HUES48 (cell line): ENCODE results near the gene ANKRD40.
"Not testable (repeated sequence)": the region's sequence is repeated elsewhere in the genome, so short reads cannot be mapped to it uniquely, and the experiment has no call there.

Experiments used
- H3K27ac ChIP-seq: one replicate; pipeline ENCODE4 v1.7.0; 2013; ENCODE audit warnings: low read depth, low read length, inconsistent platforms
- H3K27me3 ChIP-seq: 2 replicates; pipeline ENCODE4 v1.6.1; 2013; ENCODE audit warnings: mild to moderate bottlenecking, low read length; ENCODE audit not compliant: control insufficient read depth, insufficient read depth
- H3K36me3 ChIP-seq: 2 replicates; pipeline ENCODE4 v1.6.1; 2013; ENCODE audit warnings: low read length; ENCODE audit not compliant: control insufficient read depth, insufficient read depth
- H3K4me1 ChIP-seq: 2 replicates; pipeline ENCODE4 v1.6.1; 2013; ENCODE audit warnings: mild to moderate bottlenecking, low read length; ENCODE audit not compliant: control insufficient read depth, insufficient read depth
- H3K4me3 ChIP-seq: 2 replicates; pipeline ENCODE4 v1.5.1; 2013; ENCODE audit warnings: mild to moderate bottlenecking, low read depth, low read length
- H3K9ac ChIP-seq: 2 replicates; pipeline ENCODE4 v1.6.1; 2013; ENCODE audit warnings: mild to moderate bottlenecking, low read depth, low read length, moderate library complexity
- H3K9me3 ChIP-seq: 2 replicates; pipeline ENCODE4 v1.6.1; 2013; ENCODE audit warnings: low read length; ENCODE audit not compliant: control insufficient read depth, insufficient read depth

Gene ANKRD40

GRCh38 chr17:50725769-50726655 is 18.3 kb upstream of the ANKRD40 start:
- no peaks in the 10 kb centered on the region for H3K9me3 ChIP-seq
- H3K27me3 ChIP-seq, result no peaks in the 10 kb centered on the region
- peaks cover 17% of the 10 kb centered on the region for H3K4me1 ChIP-seq
- H3K4me3 ChIP-seq, result no peak overlapping the region
- peaks cover 8% of the 10 kb centered on the region; the same call in 1 of the 2 replicates for H3K36me3 ChIP-seq
- H3K27ac ChIP-seq, result no peak overlapping the region
- H3K9ac ChIP-seq, result no peak overlapping the region

- not testable (repeated sequence) for H3K27me3 ChIP-seq, H3K9me3 ChIP-seq, H3K9ac ChIP-seq, H3K36me3 ChIP-seq, H3K4me3 ChIP-seq, H3K27ac ChIP-seq
- H3K4me1 ChIP-seq, result peaks cover 17% of the 10 kb centered on the region
Measured at GRCh38 chr17:50724622-50725021, 16.9 kb upstream of the ANKRD40 start.

DNA sequence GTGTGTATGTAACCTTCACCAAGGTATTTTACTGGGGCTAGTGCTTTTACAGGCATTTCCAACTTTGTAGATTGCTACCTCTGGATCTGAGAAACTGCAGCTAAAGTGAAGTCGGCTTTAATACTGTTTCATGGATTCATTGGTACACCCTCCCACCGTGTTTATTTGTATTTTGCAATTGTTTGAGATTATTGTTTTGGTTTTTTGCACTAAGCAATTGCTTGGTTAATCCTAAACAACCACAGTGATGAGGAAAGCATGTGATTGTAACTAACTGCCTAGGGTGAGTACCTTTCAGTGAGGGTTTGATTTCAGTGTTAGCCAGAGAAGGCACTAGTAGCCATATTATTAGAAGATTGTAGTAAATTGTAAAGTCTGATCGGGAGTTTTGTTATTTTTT is 15.0 kb upstream of the ANKRD40 start:
- Histone ChIP-seq H3K9me3 (no peaks in the 10 kb centered on the region), H3K36me3 (peaks cover 4% of the 10 kb centered on the region; the same call in 1 of the 2 replicates), H3K4me3 (peak overlapping the region; percentile 29), H3K4me1 (peaks cover 17% of the 10 kb centered on the region), H3K27me3 (no peaks in the 10 kb centered on the region), H3K27ac (no peak overlapping the region), H3K9ac (no peak overlapping the region)

DNA sequence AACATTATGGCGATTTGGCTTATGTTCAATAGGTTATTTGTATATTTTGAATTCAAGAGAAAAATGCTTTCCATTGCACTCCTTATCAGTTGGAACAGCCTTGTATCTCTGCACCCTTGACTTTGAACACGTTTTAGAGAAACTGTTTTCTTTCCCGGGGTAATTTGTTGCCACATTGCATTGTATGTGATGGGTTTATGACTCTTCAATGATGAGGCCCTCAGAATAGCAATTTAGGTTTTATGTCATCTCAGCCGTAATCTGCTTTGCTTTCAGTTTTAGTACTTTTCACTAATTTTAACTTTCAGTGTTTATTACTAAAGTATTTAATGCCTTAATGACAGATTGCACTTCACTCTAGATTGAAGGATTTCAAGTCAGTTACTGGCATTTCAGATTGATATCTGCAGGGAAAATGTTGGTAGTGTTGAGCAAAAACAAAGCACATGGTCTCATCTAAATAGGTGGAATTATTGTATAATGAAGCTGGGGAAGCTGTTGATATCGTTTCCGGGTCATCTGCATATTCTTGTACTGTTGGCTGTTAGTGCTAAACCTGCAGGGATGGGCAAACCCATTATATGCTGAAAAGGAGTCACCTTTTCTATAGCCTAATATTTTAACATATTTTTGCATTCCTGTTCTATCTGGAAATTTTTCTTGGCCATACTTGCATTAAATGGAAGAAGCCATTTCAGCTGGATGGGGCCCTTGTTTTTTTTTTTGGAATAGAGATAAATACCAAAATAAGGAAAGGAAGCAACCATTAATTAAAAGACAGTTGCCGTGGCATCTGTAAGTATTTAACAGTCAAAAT is 13.7 kb upstream of the ANKRD40 start:
- Histone ChIP-seq H3K4me1 (peaks cover 17% of the 10 kb centered on the region), H3K9ac (peak overlapping the region; percentile 100), H3K27me3 (no peaks in the 10 kb centered on the region), H3K27ac (no peak overlapping the region), H3K36me3 (peaks cover 4% of the 10 kb centered on the region; the same call in 1 of the 2 replicates), H3K9me3 (no peaks in the 10 kb centered on the region), H3K4me3 (peak overlapping the region; percentile 96)

GRCh38 chr17:50719924-50720794 is 12.4 kb upstream of the ANKRD40 start:
- H3K27ac ChIP-seq, result peak overlapping the region; percentile 100
- peaks cover 17% of the 10 kb centered on the region for H3K4me1 ChIP-seq
- no peaks in the 10 kb centered on the region for H3K9me3 ChIP-seq
- no peaks in the 10 kb centered on the region for H3K27me3 ChIP-seq
- H3K9ac ChIP-seq, result peak overlapping the region; percentile 100
- peak overlapping the region; percentile 96 for H3K4me3 ChIP-seq
- no peaks in the 10 kb centered on the region; the same call in 1 of the 2 replicates for H3K36me3 ChIP-seq

GRCh38 chr17:50719144-50719923 is 11.6 kb upstream of the ANKRD40 start, which contains the start of gene LUC7L3:
Gene LUC7L3, plus strand, starts transcription at chr17:50719603. Its CDS starts 130 bp downstream, at chr17:50719733.
- H3K27me3 ChIP-seq, result no peaks in the 10 kb centered on the region
- H3K27ac ChIP-seq, result peak within 1 kb of the TSS; percentile 100
- H3K9me3 ChIP-seq, result no peaks in the 10 kb centered on the region
- H3K36me3 ChIP-seq, result no peaks in the 10 kb centered on the region; the same call in 1 of the 2 replicates
- peaks cover 17% of the 10 kb centered on the region for H3K4me1 ChIP-seq
- peak within 1 kb of the TSS; percentile 96 for H3K4me3 ChIP-seq
- H3K9ac ChIP-seq, result peak within 1 kb of the TSS; percentile 100

DNA sequence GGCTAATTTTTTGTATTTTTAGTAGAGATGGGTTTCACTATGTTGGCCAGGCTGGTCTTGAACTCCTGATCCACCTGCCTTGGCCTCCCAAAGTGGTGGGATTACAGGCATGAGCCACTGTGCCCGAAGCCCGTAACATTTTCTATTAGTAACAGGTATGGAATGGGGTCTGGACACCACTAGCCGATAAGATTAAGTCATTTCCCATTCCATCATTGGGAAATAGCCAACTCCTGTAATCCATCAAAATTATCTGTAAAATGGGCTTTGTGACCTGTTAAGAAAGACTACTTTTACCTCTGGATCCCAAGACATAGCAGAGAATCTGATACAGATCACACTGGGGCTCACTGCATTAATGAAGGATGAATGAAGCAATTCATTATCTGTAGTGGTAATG is 7.8 kb upstream of the ANKRD40 start:
- Histone ChIP-seq H3K4me3 (no peak overlapping the region), H3K27ac (no peak overlapping the region)

GRCh38 chr17:50712641-50713040 is 4.9 kb upstream of the ANKRD40 start:
- H3K9me3 ChIP-seq, result no peaks in the 10 kb centered on the region
- no peak overlapping the region for H3K27ac ChIP-seq
- H3K27me3 ChIP-seq, result no peaks in the 10 kb centered on the region
- no peaks in the 10 kb centered on the region for H3K36me3 ChIP-seq
- H3K4me1 ChIP-seq, result peaks cover 17% of the 10 kb centered on the region
- H3K9ac ChIP-seq, result no peak overlapping the region
- H3K4me3 ChIP-seq, result no peak overlapping the region

More for the DNA sequence above, 7.8 kb upstream of the ANKRD40 start:
- H3K4me1 ChIP-seq, result no peaks in the 10 kb centered on the region
- H3K9me3 ChIP-seq, result no peaks in the 10 kb centered on the region
- no peaks in the 10 kb centered on the region for H3K27me3 ChIP-seq
- H3K9ac ChIP-seq, result no peak overlapping the region
- H3K36me3 ChIP-seq, result no peaks in the 10 kb centered on the region

- Histone ChIP-seq H3K4me3 (no peak overlapping the region), H3K9me3 (no peaks in the 10 kb centered on the region), H3K27me3 (no peaks in the 10 kb centered on the region), H3K27ac (no peak overlapping the region), H3K36me3 (no peaks in the 10 kb centered on the region), H3K4me1 (peaks cover 17% of the 10 kb centered on the region), H3K9ac (no peak overlapping the region)
Measured at GRCh38 chr17:50710650-50711049, 2.9 kb upstream of the ANKRD40 start.

DNA sequence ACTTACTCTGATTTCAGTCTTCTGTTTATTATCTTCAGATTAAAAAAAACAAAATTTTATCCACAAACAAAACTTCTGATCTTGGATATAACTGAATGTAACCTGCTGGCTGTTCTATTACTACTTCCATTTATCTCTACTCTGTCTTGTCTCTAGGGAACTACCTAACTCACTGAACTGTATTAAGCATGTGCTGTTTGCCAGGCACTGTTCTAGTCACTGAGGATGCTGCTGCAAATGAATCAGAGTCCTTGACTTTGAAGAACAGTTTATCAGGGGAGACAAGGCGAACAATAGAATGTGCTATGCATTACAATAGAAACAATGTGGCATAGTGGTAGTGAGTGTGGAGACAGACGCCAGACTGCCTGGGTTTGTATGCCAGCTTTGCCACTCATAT is 2.3 kb upstream of the ANKRD40 start:
- Histone ChIP-seq H3K36me3 (peaks cover 3% of the 10 kb centered on the region; the same call in 1 of the 2 replicates), H3K27ac (no peak overlapping the region), H3K9ac (no peak overlapping the region), H3K9me3 (no peaks in the 10 kb centered on the region), H3K4me1 (peaks cover 17% of the 10 kb centered on the region), H3K4me3 (no peak overlapping the region), H3K27me3 (no peaks in the 10 kb centered on the region)
